Measurements from ENCODE around the gene CDC37L1. TPM values are rescaled to one million over a fixed set of nuclear protein-coding genes. Genes with fewer than 3 reads are reported as not detected.

Gene CDC37L1
- total and polyA plus RNA-seq, 9 of the 15 experiments (the other 6 are each of a cell fraction or from before 2014, with no cell fraction given): 1.5 to 7.9 (median 6.0) TPM

- TF ChIP-seq POLR2AphosphoS5 (IDR thresholded peaks at IDR 0.05; ENCODE audit: control insufficient read depth, insufficient read depth, low read depth, low read length): peak; percentile 94
- no peak; the same call in 1 of the 2 replicates for TF ChIP-seq NKRF (IDR thresholded peaks at IDR 0.05; ENCODE audit: borderline replicate concordance)
- peak; percentile 62 for TF ChIP-seq ARID4B (CRISPR knock-in tag; IDR thresholded peaks at IDR 0.05)
- TF ChIP-seq MAZ (CRISPR knock-in tag; conservative IDR thresholded peaks at IDR 0.05 in 1 of 2, IDR thresholded peaks at IDR 0.05 in 1 of 2): peak; percentile 44 to 76; a peak in 3 of 4 replicates
- TF ChIP-seq SMAD4 (CRISPR knock-in tag; conservative IDR thresholded peaks at IDR 0.05): peak; percentile 66; the same call in 1 of the 2 replicates
- TF ChIP-seq ETS1 (conservative IDR thresholded peaks at IDR 0.05; ENCODE audit: control insufficient read depth, low read depth, low read length): peak; percentile 49; the same call in 1 of the 2 replicates
- peak; percentile 81; the same call in 1 of the 2 replicates for TF ChIP-seq TFAP4 (CRISPR knock-in tag; IDR thresholded peaks at IDR 0.05; ENCODE audit: borderline replicate concordance)
- TF ChIP-seq SRF (CRISPR knock-in tag; IDR thresholded peaks at IDR 0.05): peak in 1 of 2 experiments; percentile 37; a peak in 1 of 4 replicates
- peak; percentile 82 for TF ChIP-seq CCNT2 (IDR thresholded peaks at IDR 0.05; ENCODE audit: borderline replicate concordance, extremely low read depth, insufficient read length, low read depth, low read length)
- no peak for TF ChIP-seq PRPF4 (IDR thresholded peaks at IDR 0.05; ENCODE audit: insufficient read depth, low read depth, low read length, poor library complexity, severe bottlenecking)
- peak; percentile 91 for TF ChIP-seq POLR2A (conservative IDR thresholded peaks at IDR 0.05)
- peak; percentile 81 for TF ChIP-seq SMAD1 (IDR thresholded peaks at IDR 0.05; ENCODE audit: low read depth, low read length, partially characterized antibody)
- no peak for TF ChIP-seq SMARCA5 (IDR thresholded peaks at IDR 0.05)
Measured at GRCh38 chr9:4679268-4680172, at the start of gene CDC37L1 (continued).
